Fibroblast of lung (primary cell): ENCODE data around the gene ARID3A. TPM values are rescaled to one million over a fixed set of nuclear protein-coding genes. Genes with fewer than 3 reads are reported as not detected.

Experiments used
- DNase-seq, 2 donors: peaks; one replicate each; pipeline versions ENCODE4 v3.0.0 to v3.0.0-alpha.2; 2010; ENCODE audit warnings: low read depth in 2 of 2
- H2AFZ ChIP-seq: 2 replicates; pipeline ENCODE4 v1.5.1; 2012; ENCODE audit warnings: low read length, control low read depth, inconsistent platforms
- H3K27ac ChIP-seq: 2 replicates; pipeline ENCODE4 v1.5.1; 2011; ENCODE audit warnings: low read length, control low read depth; ENCODE audit not compliant: insufficient read depth
- H3K27me3 ChIP-seq: 2 replicates; pipeline ENCODE4 v1.5.1; 2011; ENCODE audit warnings: mild to moderate bottlenecking, low read length; ENCODE audit not compliant: control insufficient read depth, insufficient read depth
- H3K36me3 ChIP-seq: 2 replicates; pipeline ENCODE4 v1.5.1; 2011; ENCODE audit warnings: low read length; ENCODE audit not compliant: control insufficient read depth, insufficient read depth
- H3K4me1 ChIP-seq: 2 replicates; pipeline ENCODE4 v1.5.1; 2011; ENCODE audit warnings: low read length; ENCODE audit not compliant: control insufficient read depth, insufficient read depth; ENCODE audit errors: extremely low read depth
- H3K4me2 ChIP-seq: 2 replicates; pipeline ENCODE4 v1.5.1; 2011; ENCODE audit warnings: low read length, control low read depth; ENCODE audit not compliant: insufficient read depth; ENCODE audit errors: extremely low read depth
- H3K4me3 ChIP-seq, 4 experiments: fragments of 200-600 bp in 1 of 4; sonication (generic) in 1 of 4; replicated peaks in 1 of 4; 2 replicates each; pipeline ENCODE4 v1.5.1; 2011 to 2016; ENCODE audit warnings: low read length in 4 of 4, low read depth in 3 of 4, mild to moderate bottlenecking in 3 of 4, control low read depth in 2 of 4, inconsistent platforms in 1 of 4, mixed read lengths in 1 of 4; ENCODE audit not compliant: insufficient read depth in 1 of 4; ENCODE audit errors: control extremely low read depth in 1 of 4
- H3K79me2 ChIP-seq: 2 replicates; pipeline ENCODE4 v1.5.1; 2012; ENCODE audit warnings: mild to moderate bottlenecking, low read length, inconsistent platforms; ENCODE audit not compliant: control insufficient read depth, insufficient read depth
- H3K9ac ChIP-seq: 2 replicates; pipeline ENCODE4 v1.5.1; 2011; ENCODE audit warnings: mild to moderate bottlenecking, low read length, control low read depth; ENCODE audit not compliant: insufficient read depth
- H3K9me3 ChIP-seq: 2 replicates; pipeline ENCODE4 v1.5.1; 2012; ENCODE audit warnings: low read depth, low read length; ENCODE audit not compliant: control insufficient read depth, insufficient read depth
- H4K20me1 ChIP-seq: 2 replicates; pipeline ENCODE4 v1.5.1; 2011; ENCODE audit warnings: low read length; ENCODE audit not compliant: control insufficient read depth, insufficient read depth; ENCODE audit errors: extremely low read depth
- EZH2 ChIP-seq: IDR thresholded peaks from 2 replicates; pipeline ENCODE4 v1.5.1; 2012; ENCODE audit warnings: low read length, control low read depth, mild to moderate bottlenecking; ENCODE audit errors: missing control alignments
- polyA plus RNA-seq, 2 donors: library from polyadenylated mRNA; depleted of rRNA in 1 of 2; stranded (reverse) in 1 of 2; unstranded in 1 of 2; fragments of >200 nt; gene quantifications; 2 replicates each; pipeline ENCODE4 v1.2.1, GENCODE V29; 2011 to 2012; ENCODE audit warnings: missing spikeins in 1 of 2
- total RNA-seq: library from RNA; depleted of rRNA; stranded (reverse); fragments of >200 nt; gene quantifications from 2 replicates; pipeline ENCODE4 v1.2.1, GENCODE V29; 2014
- TF ChIP-seq, protein P1 (sequence below), 2 donors: IDR thresholded peaks in 1 of 2; conservative IDR thresholded peaks in 1 of 2; 1 replicate in 1 of 2; 2 replicates in 1 of 2; pipeline ENCODE4 v1.5.1; 2011 to 2012; ENCODE audit warnings: low read length in 2 of 2, control low read depth in 1 of 2, inconsistent platforms in 1 of 2, low read depth in 1 of 2, mild to moderate bottlenecking in 1 of 2

The ARID3A gene
- total and polyA plus RNA-seq, 2 donors (not counting 1 experiment from before 2014, with no cell fraction given): 6.4 to 14.9 TPM

DNA sequence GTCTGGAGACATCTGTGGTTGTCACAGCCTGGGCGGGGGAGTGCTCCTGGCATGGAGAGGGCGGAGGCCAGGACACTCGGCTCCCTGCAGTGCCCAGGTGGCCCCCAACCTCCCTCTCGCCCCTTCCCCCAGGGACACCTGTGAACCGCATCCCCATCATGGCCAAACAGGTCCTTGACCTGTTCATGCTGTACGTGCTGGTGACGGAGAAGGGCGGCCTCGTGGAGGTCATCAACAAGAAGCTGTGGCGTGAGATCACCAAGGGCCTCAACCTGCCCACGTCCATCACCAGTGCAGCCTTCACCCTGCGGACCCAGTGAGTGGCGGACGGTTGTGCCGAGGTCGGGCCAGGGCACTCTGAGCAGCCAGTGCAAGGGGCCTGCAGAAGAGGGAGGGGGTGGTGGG, 38.3 kb downstream of the ARID3A start:
- no peak overlapping the region for H2AFZ ChIP-seq
- no peak overlapping the region for H3K4me3 ChIP-seq
- TF ChIP-seq, protein P1, sequence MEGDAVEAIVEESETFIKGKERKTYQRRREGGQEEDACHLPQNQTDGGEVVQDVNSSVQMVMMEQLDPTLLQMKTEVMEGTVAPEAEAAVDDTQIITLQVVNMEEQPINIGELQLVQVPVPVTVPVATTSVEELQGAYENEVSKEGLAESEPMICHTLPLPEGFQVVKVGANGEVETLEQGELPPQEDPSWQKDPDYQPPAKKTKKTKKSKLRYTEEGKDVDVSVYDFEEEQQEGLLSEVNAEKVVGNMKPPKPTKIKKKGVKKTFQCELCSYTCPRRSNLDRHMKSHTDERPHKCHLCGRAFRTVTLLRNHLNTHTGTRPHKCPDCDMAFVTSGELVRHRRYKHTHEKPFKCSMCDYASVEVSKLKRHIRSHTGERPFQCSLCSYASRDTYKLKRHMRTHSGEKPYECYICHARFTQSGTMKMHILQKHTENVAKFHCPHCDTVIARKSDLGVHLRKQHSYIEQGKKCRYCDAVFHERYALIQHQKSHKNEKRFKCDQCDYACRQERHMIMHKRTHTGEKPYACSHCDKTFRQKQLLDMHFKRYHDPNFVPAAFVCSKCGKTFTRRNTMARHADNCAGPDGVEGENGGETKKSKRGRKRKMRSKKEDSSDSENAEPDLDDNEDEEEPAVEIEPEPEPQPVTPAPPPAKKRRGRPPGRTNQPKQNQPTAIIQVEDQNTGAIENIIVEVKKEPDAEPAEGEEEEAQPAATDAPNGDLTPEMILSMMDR (conservative IDR thresholded peaks at IDR 0.05 in 1 of 2, IDR thresholded peaks at IDR 0.05 in 1 of 2; ENCODE audit: low read depth in 1 of 2, low read length in 2 of 2): no peak
- no peak for TF ChIP-seq EZH2
- H3K9me3 ChIP-seq: no peaks in the 10 kb centered on the region
- H3K79me2 ChIP-seq: no peaks in the 10 kb centered on the region
- no peak for DNase-seq
- H4K20me1 ChIP-seq: no peaks in the 10 kb centered on the region
- H3K27me3 ChIP-seq: no peaks in the 10 kb centered on the region
- no peak overlapping the region for H3K4me2 ChIP-seq
- H3K9ac ChIP-seq: no peak overlapping the region
- no peak overlapping the region for H3K27ac ChIP-seq
- H3K36me3 ChIP-seq: peaks cover 25% of the 10 kb centered on the region
- peaks cover 5% of the 10 kb centered on the region for H3K4me1 ChIP-seq

- Histone ChIP-seq H3K9me3 (no peaks in the 10 kb centered on the region), H2AFZ (no peak overlapping the region), H3K36me3 (peaks cover 26% of the 10 kb centered on the region), H3K9ac (no peak overlapping the region), H3K27me3 (no peaks in the 10 kb centered on the region), H4K20me1 (no peaks in the 10 kb centered on the region), H3K79me2 (no peaks in the 10 kb centered on the region), H3K4me1 (peaks cover 5% of the 10 kb centered on the region), H3K4me3 (no peak overlapping the region), H3K27ac (no peak overlapping the region), H3K4me2 (no peak overlapping the region)
- TF ChIP-seq, protein P1 (conservative IDR thresholded peaks at IDR 0.05 in 1 of 2, IDR thresholded peaks at IDR 0.05 in 1 of 2; ENCODE audit: low read depth in 1 of 2, low read length in 2 of 2): no peak
- no peak for TF ChIP-seq EZH2
- DNase-seq: peak; percentile 23 to 38
Measured at GRCh38 chr19:964761-965694, 39.2 kb downstream of the ARID3A start.

DNA sequence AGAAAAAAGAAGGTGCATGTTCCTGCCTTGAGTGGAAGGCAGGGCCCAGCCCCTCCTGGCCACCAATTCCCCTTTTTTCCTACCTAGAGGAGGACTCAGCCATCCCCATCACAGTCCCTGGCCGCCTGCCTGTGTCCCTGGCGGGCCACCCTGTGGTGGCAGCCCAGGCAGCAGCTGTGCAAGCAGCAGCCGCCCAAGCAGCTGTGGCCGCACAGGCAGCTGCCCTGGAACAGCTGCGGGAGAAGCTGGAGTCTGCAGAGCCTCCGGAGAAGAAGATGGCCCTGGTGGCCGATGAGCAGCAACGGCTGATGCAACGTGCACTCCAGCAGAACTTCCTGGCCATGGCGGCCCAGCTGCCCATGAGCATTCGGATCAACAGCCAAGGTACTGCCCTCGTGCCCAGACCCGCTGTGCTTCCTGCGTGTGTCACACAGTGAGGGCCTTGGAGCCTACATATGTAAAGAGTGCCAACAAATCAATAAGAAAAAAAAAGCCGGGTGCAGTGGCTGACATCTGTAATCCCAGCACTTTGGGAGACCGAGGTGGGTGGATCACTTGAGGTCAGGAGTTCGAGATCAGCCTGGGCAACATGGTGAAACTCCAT, 40.8 kb downstream of the ARID3A start:
- Histone ChIP-seq H3K36me3 (peaks cover 30% of the 10 kb centered on the region), H3K9me3 (peaks cover 2% of the 10 kb centered on the region), H4K20me1 (no peaks in the 10 kb centered on the region)

More for the DNA sequence above, 40.8 kb downstream of the ARID3A start:
- Histone ChIP-seq H3K9ac (no peak overlapping the region), H3K79me2 (no peaks in the 10 kb centered on the region), H2AFZ (no peak overlapping the region), H3K27me3 (no peaks in the 10 kb centered on the region), H3K4me1 (peaks cover 5% of the 10 kb centered on the region), H3K27ac (no peak overlapping the region), H3K4me3 (no peak overlapping the region), H3K4me2 (no peak overlapping the region)
- no peak for DNase-seq
- no peak for TF ChIP-seq EZH2
- TF ChIP-seq, protein P1 (conservative IDR thresholded peaks at IDR 0.05 in 1 of 2, IDR thresholded peaks at IDR 0.05 in 1 of 2; ENCODE audit: low read depth in 1 of 2, low read length in 2 of 2): no peak
